Loucy (cell line): ENCODE data around the gene INO80B.

Source experiments
- H2AFZ ChIP-seq: fragments of 200-600 bp; sonication (generic); 2 replicates; pipeline ENCODE4 v1.6.0; 2016; ENCODE audit warnings: antibody characterized with exemption, mild to moderate bottlenecking, low read length, moderate library complexity
- H3F3A ChIP-seq: fragments of 200-600 bp; 2 replicates; pipeline ENCODE4 v1.6.0; 2016; ENCODE audit warnings: antibody characterized with exemption, low read depth, mild to moderate bottlenecking
- H3K27me3 ChIP-seq: fragments of 200-600 bp; sonication (generic); 2 replicates; pipeline ENCODE4 v1.6.1; 2014; ENCODE audit warnings: low read length, mild to moderate bottlenecking; ENCODE audit not compliant: insufficient read depth, poor library complexity, severe bottlenecking
- H3K36me3 ChIP-seq: fragments of 200-600 bp; sonication (generic); 2 replicates; pipeline ENCODE4 v1.6.1; 2016; ENCODE audit warnings: low read length; ENCODE audit not compliant: insufficient read depth
- H3K4me1 ChIP-seq: fragments of 200-600 bp; sonication (generic); 2 replicates; pipeline ENCODE4 v1.5.1; 2014; ENCODE audit warnings: low read length, mild to moderate bottlenecking; ENCODE audit not compliant: insufficient read depth, poor library complexity, severe bottlenecking
- H3K4me2 ChIP-seq: fragments of 200-600 bp; sonication (generic); 2 replicates; pipeline ENCODE4 v1.6.0; 2014; ENCODE audit warnings: antibody characterized with exemption, low read length, low read depth, mild to moderate bottlenecking; ENCODE audit not compliant: poor library complexity, severe bottlenecking
- H3K4me3 ChIP-seq: fragments of 200-600 bp; sonication (generic); 2 replicates; pipeline ENCODE4 v1.5.1; 2014; ENCODE audit warnings: low read length, mild to moderate bottlenecking, mixed read lengths; ENCODE audit not compliant: poor library complexity, severe bottlenecking
- H3K79me2 ChIP-seq: fragments of 200-600 bp; sonication (generic); 2 replicates; pipeline ENCODE4 v1.6.1; 2014; ENCODE audit warnings: low read length; ENCODE audit not compliant: insufficient read depth
- H3K9ac ChIP-seq: fragments of 200-600 bp; sonication (generic); 2 replicates; pipeline ENCODE4 v1.6.0; 2014; ENCODE audit warnings: mild to moderate bottlenecking, low read depth, low read length, moderate library complexity; ENCODE audit not compliant: poor library complexity, severe bottlenecking
- H3K9me2 ChIP-seq: fragments of 200-600 bp; sonication (generic); replicated peaks from 2 replicates; pipeline ENCODE4 v1.6.1; 2016; ENCODE audit warnings: low read depth, low read length, mixed read lengths
- H3K9me3 ChIP-seq: fragments of 200-600 bp; sonication (generic); 2 replicates; pipeline ENCODE4 v1.6.1; 2014; ENCODE audit warnings: mild to moderate bottlenecking, antibody characterized with exemption, low read length, low read depth; ENCODE audit not compliant: insufficient read depth
- H4K20me1 ChIP-seq: fragments of 200-600 bp; sonication (generic); 2 replicates; pipeline ENCODE4 v1.6.0; 2014; ENCODE audit warnings: antibody characterized with exemption, low read length, mild to moderate bottlenecking; ENCODE audit not compliant: insufficient read depth, poor library complexity, severe bottlenecking
- EZH2phosphoT487 ChIP-seq: fragments of 200-600 bp; IDR thresholded peaks from 2 replicates; pipeline ENCODE4 v1.6.1; 2018; ENCODE audit warnings: antibody characterized with exemption, mild to moderate bottlenecking, moderate library complexity, borderline replicate concordance
- TF ChIP-seq, protein P1 (sequence below): fragments of 200-600 bp; sonication (generic); conservative IDR thresholded peaks from 2 replicates; pipeline ENCODE4 v1.5.1; 2014; ENCODE audit warnings: mild to moderate bottlenecking, antibody characterized with exemption, low read length

The INO80B gene

DNA sequence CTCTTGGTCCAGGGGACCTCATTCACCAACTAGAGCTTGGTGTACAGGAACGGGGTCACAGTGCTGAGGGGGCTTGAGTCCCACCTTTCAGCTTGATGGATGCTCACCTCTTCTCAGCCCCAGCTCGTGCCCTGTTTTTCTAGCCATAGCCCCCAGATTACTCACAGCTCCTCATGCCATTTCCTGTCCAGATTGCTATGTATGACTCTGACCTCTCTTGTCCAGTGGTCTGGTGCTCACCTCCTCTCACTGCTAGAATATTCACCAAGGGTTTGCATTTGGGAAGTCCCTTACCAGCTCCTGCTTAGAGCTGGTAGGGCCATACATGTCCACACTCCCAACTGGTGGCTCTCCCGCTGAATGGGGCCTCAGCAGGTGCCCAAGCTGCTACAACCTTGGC lies 38.7 kb downstream of the INO80B start:
- no peak overlapping the region for H3K4me3 ChIP-seq
- H3K9me2 ChIP-seq, result no peaks in the 10 kb centered on the region
- no peaks in the 10 kb centered on the region for H3K27me3 ChIP-seq
- no peaks in the 10 kb centered on the region for H3K4me1 ChIP-seq
- H3K9ac ChIP-seq, result no peak overlapping the region
- H4K20me1 ChIP-seq, result no peaks in the 10 kb centered on the region
- TF ChIP-seq, protein P1, sequence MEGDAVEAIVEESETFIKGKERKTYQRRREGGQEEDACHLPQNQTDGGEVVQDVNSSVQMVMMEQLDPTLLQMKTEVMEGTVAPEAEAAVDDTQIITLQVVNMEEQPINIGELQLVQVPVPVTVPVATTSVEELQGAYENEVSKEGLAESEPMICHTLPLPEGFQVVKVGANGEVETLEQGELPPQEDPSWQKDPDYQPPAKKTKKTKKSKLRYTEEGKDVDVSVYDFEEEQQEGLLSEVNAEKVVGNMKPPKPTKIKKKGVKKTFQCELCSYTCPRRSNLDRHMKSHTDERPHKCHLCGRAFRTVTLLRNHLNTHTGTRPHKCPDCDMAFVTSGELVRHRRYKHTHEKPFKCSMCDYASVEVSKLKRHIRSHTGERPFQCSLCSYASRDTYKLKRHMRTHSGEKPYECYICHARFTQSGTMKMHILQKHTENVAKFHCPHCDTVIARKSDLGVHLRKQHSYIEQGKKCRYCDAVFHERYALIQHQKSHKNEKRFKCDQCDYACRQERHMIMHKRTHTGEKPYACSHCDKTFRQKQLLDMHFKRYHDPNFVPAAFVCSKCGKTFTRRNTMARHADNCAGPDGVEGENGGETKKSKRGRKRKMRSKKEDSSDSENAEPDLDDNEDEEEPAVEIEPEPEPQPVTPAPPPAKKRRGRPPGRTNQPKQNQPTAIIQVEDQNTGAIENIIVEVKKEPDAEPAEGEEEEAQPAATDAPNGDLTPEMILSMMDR, result no peak
- no peak for TF ChIP-seq EZH2phosphoT487
- H3K4me2 ChIP-seq, result no peak overlapping the region
- H2AFZ ChIP-seq, result no peak overlapping the region
- no peaks in the 10 kb centered on the region for H3K79me2 ChIP-seq
- no peaks in the 10 kb centered on the region for H3F3A ChIP-seq
- H3K36me3 ChIP-seq, result peaks cover 40% of the 10 kb centered on the region; the same call in 1 of the 2 replicates
- no peaks in the 10 kb centered on the region for H3K9me3 ChIP-seq

DNA sequence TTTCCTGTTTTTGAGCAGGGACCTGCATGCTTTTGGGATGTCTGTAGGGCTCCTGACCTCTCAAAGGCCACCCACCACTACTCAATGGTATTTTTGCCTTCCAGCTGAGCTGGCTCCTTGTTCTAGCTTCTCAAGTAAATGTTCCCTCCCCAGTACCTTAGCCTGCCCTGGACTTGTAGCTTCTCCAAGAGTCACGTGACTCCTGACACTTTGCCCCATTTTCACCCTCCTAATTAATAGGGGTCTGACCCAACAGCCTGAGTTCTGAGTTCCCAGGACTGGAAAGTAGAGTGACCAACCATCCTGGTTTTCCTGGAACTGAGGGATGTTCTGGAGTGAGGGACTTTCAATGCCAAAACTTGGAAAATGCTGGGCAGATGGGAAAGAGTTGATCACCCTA lies 40.6 kb downstream of the INO80B start:
- Histone ChIP-seq H2AFZ (no peak overlapping the region), H3K4me3 (no peak overlapping the region), H3K9me2 (no peaks in the 10 kb centered on the region), H3K9me3 (no peaks in the 10 kb centered on the region), H3K4me2 (no peak overlapping the region), H3K9ac (no peak overlapping the region), H4K20me1 (no peaks in the 10 kb centered on the region), H3K27me3 (no peaks in the 10 kb centered on the region), H3K79me2 (no peaks in the 10 kb centered on the region), H3K36me3 (peaks cover 36% of the 10 kb centered on the region; the same call in 1 of the 2 replicates), H3F3A (no peaks in the 10 kb centered on the region), H3K4me1 (no peaks in the 10 kb centered on the region)
- TF ChIP-seq, protein P1, result no peak
- no peak for TF ChIP-seq EZH2phosphoT487

DNA sequence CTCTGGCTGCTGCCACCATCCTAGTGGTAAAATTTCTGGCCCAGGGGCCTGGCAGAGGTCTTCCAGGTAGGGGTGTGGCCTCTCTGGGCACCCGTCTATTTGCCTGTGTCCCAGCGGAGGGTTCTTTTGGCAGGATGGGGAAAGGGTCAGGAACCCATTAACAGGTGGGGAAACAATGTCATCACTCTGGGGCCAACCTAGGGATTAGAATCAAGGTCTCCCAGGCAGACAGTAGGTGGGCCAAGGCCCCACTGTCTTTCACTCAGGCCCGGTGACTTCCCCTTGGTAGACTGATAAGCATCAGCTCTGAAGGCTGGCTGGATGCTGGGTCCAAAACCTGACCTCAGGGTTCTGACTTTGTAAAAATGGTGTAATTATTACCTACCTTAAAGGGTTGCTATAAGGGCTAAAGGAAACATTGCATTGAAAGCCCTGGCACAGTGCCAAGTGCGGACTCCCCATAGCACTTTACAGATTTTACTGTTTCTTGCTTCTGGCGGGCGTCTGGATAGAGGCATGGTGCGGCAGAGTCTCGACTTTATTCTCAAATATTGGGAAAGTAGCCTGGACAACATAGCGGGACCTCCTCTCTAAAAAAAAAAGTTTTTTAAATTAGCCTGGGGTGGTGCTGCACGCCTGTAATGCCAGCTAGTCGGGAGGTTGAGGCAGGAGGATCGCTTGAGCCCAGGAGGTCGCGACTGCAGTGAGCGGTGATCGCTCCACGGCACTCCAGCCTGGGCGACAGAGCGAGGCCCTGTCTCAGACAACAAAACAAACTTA lies 42.3 kb downstream of the INO80B start:
- Histone ChIP-seq H3K9ac (no peak overlapping the region), H3K9me3 (no peaks in the 10 kb centered on the region), H3K27me3 (no peaks in the 10 kb centered on the region), H3K4me2 (no peak overlapping the region), H4K20me1 (no peaks in the 10 kb centered on the region), H2AFZ (no peak overlapping the region), H3K9me2 (no peaks in the 10 kb centered on the region), H3K4me1 (peaks cover 2% of the 10 kb centered on the region), H3K79me2 (0 out of 2 replicates have a peak, but pooled peaks cover under 1% of the 10 kb centered on the region), H3K4me3 (no peak overlapping the region), H3F3A (no peaks in the 10 kb centered on the region), H3K36me3 (peaks cover 19% of the 10 kb centered on the region; the same call in 1 of the 2 replicates)
- TF ChIP-seq EZH2phosphoT487, result no peak
- TF ChIP-seq, protein P1, result no peak
